COR-L47 (cell line): Measurements from ENCODE around the gene CLEC4F.
"Not testable (repeated sequence)": the region's sequence is repeated elsewhere in the genome, so short reads cannot be mapped to it uniquely, and the experiment has no call there.

Experiments used
- DNase-seq: peaks from one replicate; lab custom pipeline; 2025; lab: John Stamatoyannopoulos, UW

CLEC4F gene

DNA sequence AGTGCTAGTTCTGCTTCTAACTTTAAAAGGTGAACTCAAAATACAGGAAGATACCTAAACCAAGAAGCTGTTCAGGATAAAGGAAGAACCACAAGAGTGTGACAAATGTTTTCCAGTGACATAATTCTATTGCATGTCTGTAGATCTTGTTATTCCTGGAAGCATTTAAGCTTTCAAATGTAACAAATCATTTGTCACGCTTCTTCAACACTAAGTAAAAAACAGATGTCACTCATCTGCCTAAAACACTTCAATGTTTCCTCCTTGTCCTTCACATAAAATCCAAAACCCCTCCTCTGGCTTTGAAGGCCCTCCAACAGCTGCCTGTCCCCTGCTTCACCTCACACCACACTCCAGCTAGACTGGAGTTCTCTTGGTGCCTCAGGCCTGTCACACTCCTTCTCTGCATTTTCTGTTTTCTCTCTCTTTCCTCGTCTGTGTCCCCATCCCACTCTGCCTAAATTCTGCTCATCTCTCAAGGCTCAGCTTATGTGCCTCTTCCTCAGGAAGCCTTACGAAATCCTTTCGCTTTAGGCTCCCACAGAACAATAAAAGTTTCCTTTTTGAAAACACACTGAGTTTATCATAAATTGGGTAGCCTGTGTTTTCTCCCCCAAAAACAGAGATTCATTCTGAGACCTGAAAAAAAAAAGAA lies 6.4 kb upstream of the CLEC4F start:
- no peak for DNase-seq

DNA sequence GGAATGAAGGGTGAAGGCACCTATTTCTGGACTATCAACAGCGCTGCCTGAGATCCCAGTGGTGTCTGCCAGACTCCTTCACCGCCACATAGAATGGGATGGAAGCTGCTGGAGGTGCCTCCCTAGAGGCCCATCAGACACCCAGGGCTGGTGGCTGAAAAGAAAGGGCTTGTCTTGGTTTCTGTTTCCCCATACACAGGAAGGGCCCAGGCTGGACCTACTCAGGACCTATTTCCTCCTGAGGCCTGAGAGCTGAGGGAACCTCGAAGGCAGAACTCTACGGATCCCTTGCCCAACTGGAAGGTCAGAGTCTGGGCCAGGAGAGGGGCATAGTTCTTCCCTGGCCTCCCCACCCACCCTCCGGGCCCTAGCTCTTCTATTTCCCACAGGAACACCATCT lies 2.9 kb upstream of the CLEC4F start:
- DNase-seq, result no peak

DNA sequence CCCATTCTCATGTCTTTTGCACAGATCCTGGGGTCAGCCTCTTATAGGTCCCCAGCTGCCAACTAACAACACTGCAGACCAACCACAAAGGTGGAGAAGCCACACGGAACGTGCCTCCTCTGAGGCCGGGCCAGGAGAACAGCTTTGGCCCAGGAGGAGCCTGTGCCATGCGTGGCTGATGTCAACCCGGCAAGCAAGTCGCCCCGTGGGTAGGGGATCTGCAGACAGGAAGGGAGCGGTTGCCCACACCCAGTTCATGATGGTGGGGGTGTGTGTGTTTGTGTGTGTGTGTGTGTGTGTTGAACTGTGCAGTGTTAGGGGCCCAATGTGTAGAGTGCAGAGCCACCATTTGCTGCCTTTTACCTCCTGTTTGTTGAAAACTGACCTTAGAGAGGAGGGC lies 2.4 kb upstream of the CLEC4F start:
- no peak for DNase-seq

DNA sequence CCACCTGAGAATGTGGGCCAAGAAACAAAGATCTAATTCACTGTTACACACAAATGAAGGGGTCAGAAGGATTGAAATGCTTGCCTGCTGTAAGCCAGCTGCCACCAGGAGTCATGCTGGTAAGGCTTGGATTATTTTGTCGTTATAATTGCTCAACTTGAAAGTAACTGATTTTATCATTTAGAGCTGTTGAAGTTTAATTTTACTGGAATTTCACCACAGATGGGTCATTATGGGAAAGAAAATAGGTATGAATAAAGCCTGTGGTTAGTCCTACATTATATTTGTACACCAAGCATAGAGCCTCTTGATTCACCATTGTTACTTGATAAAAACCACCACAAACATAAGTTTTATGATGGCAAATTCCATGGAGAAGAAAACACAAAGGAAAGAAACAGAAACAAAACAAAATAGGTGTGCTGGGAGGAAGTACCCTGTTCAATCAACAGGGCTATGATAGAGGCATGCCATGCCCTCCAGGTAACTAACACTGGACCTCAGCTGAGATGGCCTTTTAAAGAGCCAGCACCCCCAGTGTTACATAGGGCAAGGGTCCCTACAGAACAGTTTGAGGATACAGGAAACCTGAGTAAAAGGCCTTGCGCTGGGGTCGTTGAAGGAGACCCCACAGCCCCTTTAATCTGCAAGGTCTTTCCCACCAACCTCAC lies 3.0 kb downstream of the CLEC4F start:
- no peak for DNase-seq

DNA sequence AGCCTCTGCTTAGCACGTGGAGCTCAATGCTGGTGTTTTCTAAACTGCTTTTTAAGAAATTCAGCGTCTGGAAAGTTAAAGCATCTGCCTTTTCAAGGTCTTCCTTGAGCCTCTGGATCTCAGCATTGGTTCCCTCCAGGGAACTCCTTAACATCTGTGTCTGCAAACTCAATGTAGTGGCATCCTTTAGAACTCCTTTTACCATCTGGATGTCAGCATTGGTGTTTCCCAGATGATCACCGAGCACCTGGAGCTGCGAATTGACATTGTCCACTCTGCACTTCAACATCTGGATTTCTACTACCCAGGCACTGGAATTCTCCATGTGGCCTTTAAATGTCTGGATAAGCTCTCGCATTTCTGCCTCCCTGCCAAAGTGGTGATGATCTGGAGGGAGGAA lies 3.7 kb downstream of the CLEC4F start:
- DNase-seq, result no peak

DNA sequence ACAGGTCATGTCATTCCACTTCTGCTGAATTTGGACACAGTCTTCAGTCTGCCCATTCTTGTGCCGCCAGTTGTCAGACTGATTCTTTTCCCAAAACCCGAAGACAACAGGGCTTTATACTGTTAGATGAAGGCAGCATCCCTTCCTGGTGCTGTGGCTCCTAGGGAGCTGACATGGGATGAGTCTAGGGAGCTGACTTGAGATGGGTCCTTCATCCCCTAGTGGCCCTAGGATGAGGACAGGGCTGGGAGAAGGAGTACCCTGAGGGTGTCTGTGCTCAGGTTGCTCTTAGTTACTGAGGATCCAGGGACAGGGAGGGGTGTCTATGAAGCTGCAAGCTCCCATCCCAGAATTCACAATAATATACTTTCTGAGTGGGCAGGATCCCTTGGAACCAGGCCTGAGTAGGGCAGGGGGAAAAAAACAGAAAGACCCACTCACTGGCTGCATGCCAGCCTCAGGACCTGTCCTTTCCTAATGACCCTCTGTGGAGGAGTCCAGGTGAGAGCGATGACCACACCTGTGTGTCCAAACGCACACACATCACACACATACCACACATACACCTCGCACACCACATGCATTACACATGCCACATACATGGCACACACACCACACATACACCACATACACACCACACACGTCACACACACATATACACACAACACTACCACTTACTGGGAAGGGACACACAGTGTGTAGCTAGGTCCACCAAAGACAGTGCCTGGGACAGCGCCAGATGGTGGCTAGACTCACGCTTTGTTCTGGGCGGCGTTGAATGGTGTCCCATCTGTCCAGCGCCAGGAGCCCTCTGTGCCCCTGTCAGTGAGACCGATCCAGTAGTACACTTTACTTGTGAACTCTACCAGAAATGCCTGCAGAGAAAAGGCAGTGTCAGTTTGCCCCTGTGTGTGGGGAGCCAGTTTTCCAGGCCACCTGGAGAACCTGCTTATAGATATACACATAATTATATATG lies 11.1 kb downstream of the CLEC4F start:
- no peak for DNase-seq

DNA sequence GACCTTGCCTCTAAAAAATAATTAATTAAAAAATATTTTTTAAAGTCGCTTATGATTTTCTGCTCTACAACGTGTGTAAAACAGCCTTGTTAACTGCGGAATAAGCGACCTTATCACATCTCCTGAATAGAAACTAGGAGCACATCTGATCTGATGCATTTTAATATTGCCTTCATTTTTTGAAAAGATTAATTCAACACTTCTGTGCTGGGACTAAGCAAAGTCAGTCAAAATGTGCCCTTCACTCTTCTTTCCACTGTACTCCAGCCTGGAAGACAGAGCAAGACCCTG lies 12.6 kb downstream of the CLEC4F start:
- no peak for DNase-seq

DNA sequence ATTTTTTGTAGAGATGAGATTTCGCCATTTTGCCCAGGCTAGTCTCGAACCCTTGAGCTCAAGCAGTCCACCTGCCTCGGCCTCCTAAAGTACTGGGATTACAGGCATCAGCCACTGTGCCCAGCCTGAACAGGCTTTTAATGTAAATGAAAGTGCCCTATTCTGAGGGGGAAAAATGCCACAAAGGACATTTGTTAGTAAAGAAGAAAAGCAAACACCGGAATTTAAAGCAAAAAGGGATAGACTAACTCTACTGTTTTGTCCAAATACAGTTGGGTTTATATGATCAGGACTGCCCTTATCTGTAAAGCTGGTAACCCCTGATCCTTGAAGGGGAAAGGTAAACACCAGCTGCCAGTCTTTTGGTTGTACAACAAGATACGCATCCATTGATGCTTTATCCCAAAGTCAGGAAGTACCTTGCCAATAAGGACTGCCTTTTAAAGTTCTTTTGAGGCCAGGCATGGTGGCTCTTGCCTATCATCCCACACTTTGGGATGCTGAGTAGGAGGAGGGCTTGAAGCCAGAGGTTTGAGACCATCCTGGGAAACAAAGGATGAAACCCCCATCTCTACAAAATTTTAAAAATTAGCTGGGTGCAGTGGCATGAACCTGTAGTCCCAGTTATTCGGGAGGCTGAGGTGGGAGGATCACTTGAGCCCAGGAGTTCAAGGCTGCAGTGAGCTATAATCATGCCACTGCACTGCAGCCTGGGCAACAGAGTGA lies 13.1 kb downstream of the CLEC4F start:
- no peak for DNase-seq

DNA sequence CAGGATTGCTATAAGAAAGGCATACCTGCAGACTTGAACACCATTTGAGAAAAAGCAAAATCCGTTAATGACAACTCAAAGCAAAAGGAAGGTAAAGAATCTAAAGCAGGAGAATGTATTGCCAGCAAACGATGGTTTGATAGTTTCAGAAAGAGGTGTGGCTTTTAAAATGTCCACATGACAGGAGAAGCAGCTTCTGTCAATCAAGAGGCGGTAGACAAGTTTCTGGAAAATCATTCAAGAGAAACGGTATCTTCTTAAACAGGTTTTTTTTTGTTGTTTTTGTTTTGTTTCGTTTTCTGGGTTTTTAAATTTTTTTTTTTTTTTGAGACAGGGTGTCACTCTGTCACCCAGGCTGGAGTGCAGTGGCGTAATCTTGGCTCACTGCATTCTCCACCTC lies 13.8 kb downstream of the CLEC4F start:
- DNase-seq, result no peak

DNA sequence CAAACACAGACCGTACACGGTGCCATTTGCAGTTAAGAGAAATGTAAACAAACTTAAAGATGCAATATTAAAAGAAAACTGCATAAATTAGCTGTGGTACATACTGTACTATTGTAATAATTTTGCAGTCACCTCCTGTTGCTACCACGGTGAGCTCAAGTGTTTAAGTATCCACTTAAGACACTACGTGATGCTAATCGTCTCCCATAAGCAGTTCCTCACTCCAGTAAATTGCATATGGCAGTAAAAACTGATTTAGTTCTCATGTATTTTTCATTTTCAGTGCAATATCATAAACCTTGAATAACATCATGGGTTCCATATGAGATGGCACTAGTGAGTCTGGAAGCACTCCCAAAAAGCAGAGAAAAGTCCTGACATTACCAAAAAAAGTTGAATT lies 14.4 kb downstream of the CLEC4F start:
- no peak for DNase-seq

DNA sequence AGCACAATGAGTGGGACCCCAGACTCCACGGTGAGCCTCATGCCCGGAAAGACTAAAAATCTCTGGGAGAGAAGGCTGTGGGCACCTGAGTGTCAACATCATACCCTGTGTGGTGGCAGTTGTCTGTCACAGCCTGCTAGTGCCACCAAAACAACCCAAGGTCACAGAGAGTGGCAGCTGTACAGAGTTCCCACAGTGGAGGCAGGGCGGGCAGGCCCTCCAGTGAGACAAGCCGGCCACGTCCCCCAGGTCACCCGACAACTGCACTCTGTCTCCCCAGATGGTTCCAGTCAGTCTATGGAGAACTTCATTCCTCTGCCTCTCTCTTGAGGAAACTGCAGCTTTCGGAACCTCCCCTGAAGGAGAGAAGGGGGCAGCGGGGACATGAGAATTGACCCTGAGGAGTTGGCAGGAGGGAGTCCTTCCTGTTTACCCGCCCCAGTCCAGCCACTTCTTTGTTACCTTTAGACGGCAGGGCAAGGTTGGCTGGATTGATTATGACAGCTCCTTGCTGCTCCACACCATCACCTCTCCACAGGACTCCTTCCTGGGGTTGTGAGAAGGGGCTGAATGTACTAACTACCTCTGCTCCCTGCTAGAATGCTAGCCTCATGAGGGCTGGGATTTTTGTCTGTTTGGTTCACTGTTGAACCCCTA lies 18.7 kb downstream of the CLEC4F start:
- no peak for DNase-seq

DNA sequence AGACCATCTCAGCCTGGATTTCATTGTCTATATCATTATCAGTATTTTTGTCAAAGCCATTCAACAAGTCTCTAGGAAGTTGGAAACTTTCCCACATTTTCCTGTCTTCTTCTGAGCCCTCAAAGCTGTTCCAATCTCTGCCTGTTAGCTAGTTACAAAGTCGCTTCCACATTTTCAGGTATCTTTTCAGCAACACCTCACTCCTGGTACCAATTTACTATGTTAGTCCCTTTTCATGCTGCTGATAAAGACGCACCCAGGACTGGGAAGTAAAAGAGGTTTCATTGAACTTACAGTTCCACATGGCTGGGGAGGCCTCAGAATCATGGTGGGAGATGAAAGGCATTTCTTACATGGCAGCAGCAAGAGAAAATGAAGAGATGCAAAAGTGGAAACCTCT lies 20.7 kb downstream of the CLEC4F start:
- no peak for DNase-seq

DNA sequence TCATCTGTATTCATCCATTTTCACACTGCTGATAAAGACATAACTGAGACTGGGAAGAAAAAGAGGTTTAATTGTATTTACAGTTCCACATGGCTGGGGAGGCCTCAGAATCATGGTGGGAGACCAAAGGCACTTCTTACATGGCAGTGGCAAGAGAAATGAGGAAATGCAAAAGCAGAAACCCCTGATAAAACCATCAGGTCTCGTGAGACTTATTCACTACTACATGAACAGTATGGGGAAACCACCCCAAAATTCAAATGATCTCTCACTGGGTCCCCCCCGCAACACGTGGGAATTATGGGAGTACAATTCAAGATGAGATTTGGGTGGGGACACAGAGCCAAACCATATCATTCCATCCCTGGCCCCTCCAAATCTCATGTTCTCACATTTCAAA lies 22.4 kb downstream of the CLEC4F start:
- DNase-seq, result not testable (repeated sequence)

DNA sequence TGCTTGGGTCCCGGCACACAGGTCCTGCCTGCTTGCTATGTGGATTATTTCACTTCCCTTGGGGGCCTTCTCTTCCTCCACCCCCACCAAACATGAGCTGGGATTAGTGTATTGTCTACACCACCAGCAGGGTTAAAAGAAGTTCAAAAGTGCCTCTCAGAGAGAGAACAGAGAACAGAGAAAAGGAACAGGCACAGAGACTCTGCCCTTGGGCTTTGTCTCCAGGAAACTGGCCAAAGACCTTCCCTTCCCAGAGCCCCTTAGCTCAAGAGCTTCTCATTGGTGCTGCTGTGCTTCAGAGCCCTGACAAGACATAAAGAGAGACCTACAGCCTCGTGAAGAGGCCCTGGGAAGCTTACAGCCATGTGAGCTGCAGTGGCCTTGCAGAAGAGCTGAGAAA lies 22.9 kb downstream of the CLEC4F start:
- DNase-seq, result no peak

DNA sequence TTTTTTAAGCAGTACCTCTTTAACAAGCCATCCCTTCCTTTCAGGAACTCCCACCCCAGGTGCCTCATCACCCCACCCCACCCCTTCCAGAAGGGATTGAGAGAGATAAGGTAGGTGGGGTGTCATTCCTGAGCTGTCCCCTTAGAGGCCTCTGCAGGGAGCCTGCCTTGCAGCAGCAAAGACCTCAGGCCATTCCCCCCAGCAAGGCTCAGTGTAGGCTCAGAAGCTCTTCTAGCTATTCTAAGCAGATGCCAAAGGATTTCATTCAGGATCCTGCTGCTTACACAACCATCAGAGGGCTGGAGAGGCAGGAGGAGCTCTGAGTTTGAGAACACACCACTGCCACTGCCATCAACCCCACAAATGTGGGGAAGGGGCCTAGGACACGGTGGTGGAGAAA lies 24.1 kb downstream of the CLEC4F start:
- DNase-seq, result no peak

DNA sequence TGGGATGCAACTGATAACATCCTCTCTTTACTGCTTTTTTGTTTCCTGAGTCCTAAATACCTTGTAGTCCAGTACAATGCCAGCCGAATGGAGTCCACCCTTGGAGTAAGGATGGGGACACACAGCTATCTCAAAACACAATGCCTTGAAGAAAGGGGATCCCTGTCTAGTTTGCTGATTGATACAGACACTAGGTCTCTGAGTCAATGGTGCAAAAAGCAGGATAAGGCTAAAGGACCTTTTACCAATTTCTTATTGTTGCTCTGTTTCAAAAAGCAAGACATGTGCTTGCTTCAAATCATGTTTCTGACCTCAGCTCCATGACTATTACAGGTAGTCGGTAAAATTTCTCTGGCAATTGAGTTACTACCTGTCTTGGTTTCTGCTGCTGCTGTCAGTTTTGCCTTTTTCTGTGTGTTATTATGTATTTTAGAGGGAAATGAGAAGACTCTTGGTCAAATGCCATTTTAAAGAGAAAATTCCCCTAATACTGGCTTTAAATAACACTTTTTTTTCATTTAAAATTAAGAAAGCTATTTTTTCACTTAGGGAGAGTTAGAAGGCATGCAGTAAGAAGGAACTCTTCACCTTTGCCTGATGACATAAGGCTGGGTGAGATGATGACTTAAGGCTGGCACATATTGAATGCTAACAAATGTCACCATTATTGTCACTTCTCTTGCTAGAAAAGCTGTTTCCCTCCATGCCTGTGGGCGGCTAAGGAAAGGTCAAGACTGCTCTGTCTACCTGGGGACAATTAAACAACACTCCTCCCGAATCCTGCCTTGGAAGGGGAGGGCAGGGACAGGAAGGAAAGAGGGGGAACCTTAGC lies 25.0 kb downstream of the CLEC4F start:
- DNase-seq, result no peak

DNA sequence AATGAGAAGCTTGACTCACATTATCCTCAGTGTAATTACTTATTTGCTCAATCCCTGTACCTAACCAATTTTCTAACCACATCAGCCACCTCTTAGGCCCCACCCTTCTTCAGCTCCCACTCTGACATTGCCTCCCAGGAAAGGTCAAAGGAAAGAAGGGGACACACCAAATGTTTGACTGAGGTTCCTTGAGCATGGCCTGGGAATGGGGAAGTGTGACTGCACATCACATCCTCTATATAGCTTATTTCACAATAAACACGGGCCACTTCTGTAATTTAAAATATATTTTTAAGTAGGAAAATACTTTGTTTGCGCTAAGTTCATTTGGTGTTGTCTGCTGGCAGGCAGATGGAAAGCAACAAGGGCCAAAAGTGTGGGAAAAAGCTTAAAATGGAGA lies 26.9 kb downstream of the CLEC4F start:
- DNase-seq, result no peak

DNA sequence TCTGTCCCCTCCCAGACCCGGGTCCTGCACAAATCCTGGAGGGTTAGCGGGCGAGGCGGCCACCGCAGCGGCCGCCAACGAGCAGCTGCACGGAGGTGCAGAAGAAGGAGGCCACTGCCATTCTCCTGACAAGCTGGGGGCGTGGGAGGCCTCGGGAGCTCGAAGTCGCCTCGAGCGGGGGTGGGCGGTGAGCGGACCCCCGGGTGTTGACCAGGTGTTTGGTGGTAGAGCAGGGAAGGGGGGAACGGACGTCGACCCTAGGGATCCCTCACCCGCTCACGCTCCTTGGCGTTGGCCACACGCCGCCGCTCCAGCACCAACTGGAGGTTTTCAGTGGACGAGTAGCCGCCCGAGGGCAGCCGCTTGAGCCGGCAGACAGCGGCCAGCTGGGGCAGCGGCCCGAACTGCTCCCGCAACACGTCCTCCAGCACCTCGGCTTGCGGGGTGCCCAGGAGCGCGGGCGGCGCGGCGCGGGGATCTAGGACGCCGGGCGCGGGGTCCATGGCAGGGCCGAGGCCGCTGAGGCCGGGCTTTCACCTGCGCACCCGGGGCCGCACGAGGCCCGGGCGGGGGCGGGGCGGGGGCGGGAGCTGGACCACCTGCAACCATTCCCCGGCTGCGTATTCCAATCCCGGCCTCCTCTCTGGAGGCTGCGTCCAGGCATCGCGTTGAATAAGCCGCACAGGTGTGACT lies 30.1 kb downstream of the CLEC4F start, which contains the start of gene FIGLA:
FIGLA (minus strand) TSS at position 508 of the 693 bp plus-strand sequence; CDS start at position 503, 5 bp downstream.
- no peak for DNase-seq

DNA sequence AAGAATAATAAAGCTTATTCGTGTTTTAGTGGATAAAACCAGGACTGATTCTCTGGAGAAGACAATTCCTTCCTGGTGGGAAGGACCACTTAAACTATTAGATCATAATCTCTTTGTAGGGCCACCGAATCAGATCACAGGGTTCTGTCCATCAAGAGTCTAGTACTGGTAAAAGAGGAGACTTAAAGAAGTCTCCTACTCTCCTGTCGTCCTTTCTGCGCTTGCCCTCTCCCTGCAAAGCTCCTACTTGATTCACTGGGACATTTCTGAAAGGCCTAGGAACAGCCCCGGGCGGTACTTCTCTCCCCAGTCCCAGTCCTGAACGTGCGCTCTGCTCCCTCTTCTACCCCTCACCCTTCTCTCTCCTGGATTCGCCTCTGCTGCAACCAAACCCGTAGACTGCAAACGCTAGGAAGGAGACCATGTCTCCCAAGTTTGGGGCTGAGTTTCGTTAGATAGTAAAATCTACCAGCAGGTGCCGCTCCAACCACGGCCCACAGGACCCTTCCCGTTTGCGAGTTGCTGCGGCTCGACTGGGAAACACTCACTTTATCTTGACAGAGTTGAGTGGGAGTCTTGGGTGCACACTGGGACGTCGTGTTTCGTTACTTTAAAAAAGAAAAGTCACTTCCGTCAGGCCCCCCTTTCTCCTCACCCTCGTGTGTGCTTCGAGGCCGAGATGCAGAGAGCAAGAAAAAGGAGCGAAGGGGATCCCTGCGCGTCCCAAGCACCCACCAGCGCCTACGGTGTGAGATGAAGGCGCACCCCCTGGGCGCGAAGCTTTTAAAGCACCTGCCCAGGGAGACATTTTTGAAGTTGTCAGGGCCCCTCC lies 30.9 kb downstream of the CLEC4F start:
- peak; percentile 40 for DNase-seq
